HFFc6 (cell line): ENCODE results near the gene ARHGAP22. TPM values are rescaled to one million over a fixed set of nuclear protein-coding genes. Genes with fewer than 3 reads are reported as not detected.
A peak's percentile ranks its signal among the peaks of the same experiment; 100 is the strongest.

Experiments
- DNase-seq: peaks from one replicate; pipeline ENCODE4 v3.0.0-alpha.2; 2018
- H3K27ac Mint-ChIP-seq: 2 replicates; pipeline ENCODE4 v1.8.0; 2020; ENCODE audit warnings: mild to moderate bottlenecking, mixed read lengths
- H3K27me3 Mint-ChIP-seq: 2 replicates; pipeline ENCODE4 v1.8.0; 2021; ENCODE audit warnings: mild to moderate bottlenecking, moderate library complexity, mixed read lengths; ENCODE audit not compliant: insufficient read depth
- H3K36me3 Mint-ChIP-seq: 2 replicates; pipeline ENCODE4 v1.8.0; 2021; ENCODE audit warnings: low read depth, mixed read lengths
- H3K4me1 Mint-ChIP-seq: 2 replicates; pipeline ENCODE4 v1.8.0; 2020; ENCODE audit warnings: low read depth, mixed read lengths
- H3K4me3 Mint-ChIP-seq: 2 replicates; pipeline ENCODE4 v1.8.0; 2020; ENCODE audit warnings: mild to moderate bottlenecking, moderate library complexity, mixed read lengths
- H3K9me3 Mint-ChIP-seq: 2 replicates; pipeline ENCODE4 v1.8.0; 2020; ENCODE audit warnings: mild to moderate bottlenecking, mixed read lengths
- CTCF ChIP-seq: fragments of 200-600 bp; sonication (generic); IDR thresholded peaks from 2 replicates; pipeline ENCODE4 v1.5.0; 2021; ENCODE audit warnings: antibody characterized with exemption, mild to moderate bottlenecking
- total RNA-seq, 6 experiments: library from RNA; stranded (reverse); fragmentation: NEBNext Ultra II Directional; extraction: Animal tissue kit (Norgen Biotek cat#: 25700); gene quantifications; 2 replicates in 1 of 6; 3 replicates in 5 of 6; pipeline ENCODE4 v1.2.3, GENCODE V29; 2021

The ARHGAP22 gene
- total RNA-seq, 6 experiments from 2014 or later, result 74.3 to 117 (median 95.7) TPM

GRCh38 chr10:48495282-48496045 lies 109.4 kb downstream of the ARHGAP22 start:
- Mint-ChIP-seq H3K36me3 (peaks cover 29% of the 10 kb centered on the region), H3K4me1 (peaks cover 61% of the 10 kb centered on the region), H3K4me3 (no peak overlapping the region), H3K27me3 (peaks cover 13% of the 10 kb centered on the region), H3K9me3 (no peaks in the 10 kb centered on the region), H3K27ac (peak overlapping the region; percentile 60; the same call in 1 of the 2 replicates)
- TF ChIP-seq CTCF, result no peak
- DNase-seq, result no peak

GRCh38 chr10:48494611-48495010 lies 110.3 kb downstream of the ARHGAP22 start:
- peaks cover 13% of the 10 kb centered on the region for H3K27me3 Mint-ChIP-seq
- DNase-seq, result no peak
- peaks cover 29% of the 10 kb centered on the region for H3K36me3 Mint-ChIP-seq
- H3K4me3 Mint-ChIP-seq, result no peak overlapping the region
- peaks cover 61% of the 10 kb centered on the region for H3K4me1 Mint-ChIP-seq
- no peak for TF ChIP-seq CTCF
- peak overlapping the region; percentile 22 for H3K27ac Mint-ChIP-seq
- no peaks in the 10 kb centered on the region for H3K9me3 Mint-ChIP-seq

GRCh38 chr10:48494073-48494472 lies 110.8 kb downstream of the ARHGAP22 start:
- H3K4me1 Mint-ChIP-seq, result peaks cover 57% of the 10 kb centered on the region
- H3K36me3 Mint-ChIP-seq, result peaks cover 29% of the 10 kb centered on the region
- H3K4me3 Mint-ChIP-seq, result no peak overlapping the region
- H3K9me3 Mint-ChIP-seq, result no peaks in the 10 kb centered on the region
- no peak for TF ChIP-seq CTCF
- peaks cover 13% of the 10 kb centered on the region for H3K27me3 Mint-ChIP-seq
- no peak for DNase-seq
- peak overlapping the region; percentile 22; the same call in 1 of the 2 replicates for H3K27ac Mint-ChIP-seq

GRCh38 chr10:48493083-48493871 lies 111.6 kb downstream of the ARHGAP22 start:
- Mint-ChIP-seq H3K4me1 (peaks cover 50% of the 10 kb centered on the region), H3K36me3 (peaks cover 25% of the 10 kb centered on the region), H3K27me3 (peaks cover 13% of the 10 kb centered on the region), H3K4me3 (no peak overlapping the region), H3K9me3 (no peaks in the 10 kb centered on the region), H3K27ac (peak overlapping the region; percentile 24; the same call in 1 of the 2 replicates)
- no peak for DNase-seq
- TF ChIP-seq CTCF, result no peak

- no peaks in the 10 kb centered on the region for H3K9me3 Mint-ChIP-seq
- no peak for DNase-seq
- H3K4me3 Mint-ChIP-seq, result no peak overlapping the region
- H3K27ac Mint-ChIP-seq, result no peak overlapping the region
- H3K36me3 Mint-ChIP-seq, result peaks cover 26% of the 10 kb centered on the region
- H3K4me1 Mint-ChIP-seq, result peaks cover 41% of the 10 kb centered on the region
- TF ChIP-seq CTCF, result no peak
- peaks cover 13% of the 10 kb centered on the region for H3K27me3 Mint-ChIP-seq
Observed at GRCh38 chr10:48492201-48492600, 112.7 kb downstream of the ARHGAP22 start.
